K562 (cell line): ENCODE measurements around the gene ZNF529. TPM values are rescaled to one million over a fixed set of nuclear protein-coding genes. Genes with fewer than 3 reads are reported as not detected.

Experiments
- ARID3A ChIP-seq: IDR thresholded peaks from 2 replicates; pipeline ENCODE4 v1.6.1; 2012; ENCODE audit warnings: low read depth, low read length, improper control_type of control experiment, borderline replicate concordance
- EGR1 ChIP-seq: fragments of 450-650 bp; conservative IDR thresholded peaks from 2 replicates; pipeline ENCODE4 v1.6.1; 2017; ENCODE audit warnings: mild to moderate bottlenecking
- FOSL1 ChIP-seq: fragments of 200-800 bp; sonication (Bioruptor generic); conservative IDR thresholded peaks from 2 replicates; pipeline ENCODE4 v1.6.1; 2016; ENCODE audit warnings: missing genetic modification characterization, missing compliant biosample characterization
- HDGF ChIP-seq: fragments of 450-650 bp; IDR thresholded peaks from 2 replicates; pipeline ENCODE4 v1.6.1; 2016
- MLLT1 ChIP-seq, 2 experiments: fragments of 450-650 bp; IDR thresholded peaks; 2 replicates each; pipeline ENCODE4 v1.6.1; 2016
- PKNOX1 ChIP-seq: fragments of 450-650 bp; IDR thresholded peaks from 2 replicates; pipeline ENCODE4 v1.6.1; 2016
- POLR2A ChIP-seq: fragments of 450-650 bp; conservative IDR thresholded peaks from 2 replicates; pipeline ENCODE4 v1.6.1; 2016
- SIN3A ChIP-seq, 2 experiments: fragments of 150-350 bp in 1 of 2; IDR thresholded peaks; 2 replicates each; pipeline ENCODE4 v1.6.1; 2011 to 2016; ENCODE audit warnings: borderline replicate concordance in 2 of 2, low read depth in 2 of 2, low read length in 2 of 2, mild to moderate bottlenecking in 2 of 2, moderate library complexity in 2 of 2; ENCODE audit not compliant: control insufficient read depth in 1 of 2
- ZBTB2 ChIP-seq: fragments of 450-650 bp; IDR thresholded peaks from 2 replicates; pipeline ENCODE4 v1.6.1; 2016; ENCODE audit warnings: antibody characterized with exemption
- ZNF212 ChIP-seq: fragments of 450-650 bp; formaldehyde crosslinking; IDR thresholded peaks from 2 replicates; pipeline ENCODE4 v1.4.0; 2020; ENCODE audit warnings: mild to moderate bottlenecking
- ZNF384 ChIP-seq: IDR thresholded peaks from 2 replicates; pipeline ENCODE4 v1.6.1; 2012; ENCODE audit warnings: low read depth, low read length, improper control_type of control experiment
- ZNF436 ChIP-seq: fragments of 250-450, 450-650 bp; sonication (Bioruptor Pico); formaldehyde crosslinking; IDR thresholded peaks from 2 replicates; pipeline ENCODE4 v1.7.0; 2020; ENCODE audit warnings: mild to moderate bottlenecking
- polyA plus RNA-seq, 8 experiments: library from polyadenylated mRNA; depleted of rRNA in 4 of 8; stranded (reverse) in 5 of 8; unstranded in 3 of 8; fragments of >200 nt; fragmentation: Nextera tagmentation in 2 of 8; fragmentation: Illumina TruSeq in 1 of 8; extraction: Ambion mirVana in 2 of 8; extraction: Trizol in 1 of 8; gene quantifications; 2 replicates each; pipeline versions ENCODE4 v1.2.1 to v1.2.3, GENCODE V29; 2011 to 2014; ENCODE audit warnings: inconsistent platforms in 1 of 8, missing spikeins in 1 of 8
- total RNA-seq, 7 experiments: library from RNA; depleted of rRNA in 6 of 7; stranded (reverse); fragments of >200 nt in 6 of 7; fragmentation: Illumina TruSeq in 2 of 7; extraction: Trizol in 2 of 7; gene quantifications; 2 replicates each; pipeline versions ENCODE4 v1.2.1 to v1.2.3, GENCODE V29; 2011 to 2021; ENCODE audit warnings: low replicate concordance in 1 of 7

Gene ZNF529
- total and polyA plus RNA-seq, 9 of the 15 experiments (the other 6 are each of a cell fraction or from before 2014, with no cell fraction given): 2.4 to 12.6 (median 6.3) TPM

GRCh38 chr19:36572593-36573019, 486 bp downstream of the ZNF529 start (continued):
- peak; percentile 39; the same call in 1 of the 2 replicates for TF ChIP-seq FOSL1
- TF ChIP-seq ZBTB2: 0 out of 2 replicates have a peak, but pooled peaks have one; percentile 70
- TF ChIP-seq ZNF212: no peak
- TF ChIP-seq ARID3A: 0 out of 2 replicates have a peak, but pooled peaks have one; percentile 19
- no peak for TF ChIP-seq ZNF436 (CRISPR knock-in tag)
- TF ChIP-seq PKNOX1: peak; percentile 82; the same call in 1 of the 2 replicates
- no peak for TF ChIP-seq EGR1
- no peak for TF ChIP-seq POLR2A
- 0 out of 4 replicates have a peak, but pooled peaks of 1 of the 2 experiments have one; percentile 34 for TF ChIP-seq MLLT1 (IDR thresholded peaks at IDR 0.05)
- no peak for TF ChIP-seq SIN3A (IDR thresholded peaks at IDR 0.05; ENCODE audit: borderline replicate concordance in 2 of 2, control insufficient read depth in 1 of 2, low read depth in 2 of 2, low read length in 2 of 2)
- peak; percentile 37; the same call in 1 of the 2 replicates for TF ChIP-seq ZNF384
- 0 out of 2 replicates have a peak, but pooled peaks have one; percentile 31 for TF ChIP-seq HDGF
- TF ChIP-seq, all 486 proteins: peak for 13
